PC-9 (cell line): ENCODE results near the gene NPFFR1.

Experiments
- EZH2 ChIP-seq: fragments of 200-600 bp; sonication (generic); IDR thresholded peaks from 2 replicates; pipeline ENCODE4 v1.8.0; 2017; ENCODE audit warnings: antibody characterized with exemption, low read depth
- TF ChIP-seq, protein P1 (sequence below): fragments of 200-600 bp; sonication (generic); conservative IDR thresholded peaks from 2 replicates; pipeline ENCODE4 v1.6.1; 2017; ENCODE audit warnings: mixed run types, antibody characterized with exemption, mild to moderate bottlenecking, moderate library complexity

DNA sequence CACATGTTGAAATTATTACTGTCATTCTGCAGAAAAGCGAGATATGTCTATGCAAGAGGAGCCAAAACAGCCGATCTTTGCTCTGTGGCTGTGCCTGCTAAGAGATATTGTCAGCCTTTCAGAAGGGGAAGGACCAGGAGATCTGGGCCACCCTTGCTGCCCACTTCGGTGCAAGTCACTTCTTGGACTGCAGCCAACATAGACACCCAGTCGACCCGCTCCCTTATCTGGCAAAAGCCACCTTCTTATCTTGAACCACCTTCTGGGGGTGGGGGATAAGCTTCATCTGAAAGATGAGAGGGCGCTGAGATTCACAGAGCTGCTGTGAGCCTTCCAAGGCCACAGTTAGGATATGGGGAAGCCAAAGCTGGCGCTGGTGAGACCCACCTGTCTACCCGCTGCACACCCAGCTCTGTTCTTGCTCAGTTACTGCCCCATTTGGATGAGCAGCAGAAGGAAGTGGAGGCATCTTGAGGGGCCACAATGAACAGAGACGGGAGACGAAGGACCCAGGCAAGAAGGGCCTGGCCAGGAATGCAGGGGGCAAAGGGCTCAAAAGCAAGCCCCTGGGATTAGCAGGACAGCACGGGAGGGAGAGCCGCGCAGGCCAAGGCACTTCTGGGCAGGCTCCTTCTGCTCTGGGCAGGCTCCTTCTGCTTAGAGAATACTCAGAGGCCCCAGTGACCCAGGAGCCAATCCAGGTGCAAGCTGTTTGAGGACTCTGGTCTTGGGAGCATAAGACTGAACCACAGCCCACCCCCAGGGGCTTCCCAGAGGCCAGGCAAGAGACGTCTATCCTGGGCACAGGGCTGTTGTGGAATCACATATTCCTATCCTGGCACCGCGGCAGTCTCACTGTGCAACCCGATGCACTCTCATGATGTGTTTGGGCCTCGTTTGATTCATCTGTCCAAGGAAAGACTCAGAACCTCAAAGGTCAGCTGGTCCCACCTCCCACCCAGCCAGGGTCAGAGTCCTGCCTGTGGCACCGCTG, 38.4 kb upstream of the NPFFR1 start:
- TF ChIP-seq, protein P1, sequence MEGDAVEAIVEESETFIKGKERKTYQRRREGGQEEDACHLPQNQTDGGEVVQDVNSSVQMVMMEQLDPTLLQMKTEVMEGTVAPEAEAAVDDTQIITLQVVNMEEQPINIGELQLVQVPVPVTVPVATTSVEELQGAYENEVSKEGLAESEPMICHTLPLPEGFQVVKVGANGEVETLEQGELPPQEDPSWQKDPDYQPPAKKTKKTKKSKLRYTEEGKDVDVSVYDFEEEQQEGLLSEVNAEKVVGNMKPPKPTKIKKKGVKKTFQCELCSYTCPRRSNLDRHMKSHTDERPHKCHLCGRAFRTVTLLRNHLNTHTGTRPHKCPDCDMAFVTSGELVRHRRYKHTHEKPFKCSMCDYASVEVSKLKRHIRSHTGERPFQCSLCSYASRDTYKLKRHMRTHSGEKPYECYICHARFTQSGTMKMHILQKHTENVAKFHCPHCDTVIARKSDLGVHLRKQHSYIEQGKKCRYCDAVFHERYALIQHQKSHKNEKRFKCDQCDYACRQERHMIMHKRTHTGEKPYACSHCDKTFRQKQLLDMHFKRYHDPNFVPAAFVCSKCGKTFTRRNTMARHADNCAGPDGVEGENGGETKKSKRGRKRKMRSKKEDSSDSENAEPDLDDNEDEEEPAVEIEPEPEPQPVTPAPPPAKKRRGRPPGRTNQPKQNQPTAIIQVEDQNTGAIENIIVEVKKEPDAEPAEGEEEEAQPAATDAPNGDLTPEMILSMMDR: no peak
- no peak for TF ChIP-seq EZH2
